Activated naive CD4-positive, alpha-beta T cell treated with anti-CD3 and anti-CD28 coated beads, Interleukin-2, amount 10 ng/mL, durations not matched to agents 7 days and 5 days (primary cell): ENCODE data around the gene MYO1H.

Source experiments
- CTCF ChIA-PET: fragments of 350-600 bp; sonication (Branson Sonifier 250); formaldehyde crosslinking; loops from one replicate; lab custom pipeline; 2021; ENCODE audit warnings: antibody characterized with exemption; lab: Charles Lee
- DNase-seq: peaks from one replicate; pipeline ENCODE4 v3.0.0-alpha.2; 2020
- H3K27ac Mint-ChIP-seq: one replicate; pipeline ENCODE4 v1.8.0; 2021; ENCODE audit warnings: mild to moderate bottlenecking, moderate library complexity, mixed read lengths
- H3K27me3 Mint-ChIP-seq: one replicate; pipeline ENCODE4 v1.8.0; 2021; ENCODE audit warnings: mild to moderate bottlenecking, mixed read lengths
- H3K36me3 Mint-ChIP-seq: one replicate; pipeline ENCODE4 v1.8.0; 2021; ENCODE audit warnings: mixed read lengths
- H3K4me1 Mint-ChIP-seq: one replicate; pipeline ENCODE4 v1.8.0; 2021; ENCODE audit warnings: mixed read lengths
- H3K4me3 Mint-ChIP-seq: one replicate; pipeline ENCODE4 v1.8.0; 2021; ENCODE audit warnings: mild to moderate bottlenecking, moderate library complexity, mixed read lengths
- H3K9me3 Mint-ChIP-seq: one replicate; pipeline ENCODE4 v1.8.0; 2021; ENCODE audit warnings: mixed read lengths

Gene MYO1H

DNA sequence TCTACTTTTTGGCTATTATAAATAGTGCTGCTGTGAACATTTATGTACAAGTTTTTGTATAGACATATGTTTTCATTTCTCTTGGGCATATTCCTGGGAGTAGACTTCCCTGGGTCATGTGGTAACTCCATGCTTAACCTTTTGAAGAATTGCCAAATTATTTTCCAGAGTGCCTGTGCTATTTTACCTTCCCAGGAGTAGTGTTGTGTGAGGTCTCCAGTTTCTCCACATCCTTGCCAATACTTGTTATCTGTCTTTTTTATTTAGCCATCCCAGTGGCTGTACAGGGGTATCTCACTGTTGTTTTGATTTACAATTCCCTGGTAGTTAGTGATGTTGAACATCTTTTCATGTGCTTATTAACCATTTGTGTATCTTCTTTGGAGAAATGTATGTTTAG lies 148.6 kb downstream of the MYO1H start:
- Mint-ChIP-seq H3K27ac (no peak overlapping the region), H3K36me3 (peaks cover 37% of the 10 kb centered on the region), H3K4me1 (peaks cover 8% of the 10 kb centered on the region), H3K27me3 (no peaks in the 10 kb centered on the region), H3K9me3 (no peaks in the 10 kb centered on the region), H3K4me3 (no peak overlapping the region)
- DNase-seq: no peak
- CTCF ChIA-PET: no interaction called here

DNA sequence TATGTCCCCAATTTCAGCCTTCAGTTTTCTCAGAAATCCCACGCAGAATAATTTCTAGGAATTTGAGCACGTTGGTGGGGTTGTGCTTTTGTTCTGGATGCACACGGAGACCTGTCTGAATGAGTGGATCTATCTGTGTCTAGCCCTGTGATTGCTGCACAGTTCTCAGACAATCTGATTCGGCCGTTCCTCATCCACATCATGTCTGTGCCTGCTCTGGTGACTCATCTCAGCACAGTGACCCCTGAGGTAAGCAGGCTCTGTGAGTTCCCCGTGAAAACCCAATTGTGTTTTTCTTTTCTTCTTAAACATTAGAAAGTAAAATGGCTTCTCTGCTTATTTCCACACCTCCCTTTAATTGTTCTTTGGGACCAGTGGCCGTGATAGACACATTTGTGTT lies 150.0 kb downstream of the MYO1H start:
- DNase-seq: no peak
- H3K4me1 Mint-ChIP-seq: peaks cover 8% of the 10 kb centered on the region
- CTCF ChIA-PET: no interaction called here
- no peak overlapping the region for H3K4me3 Mint-ChIP-seq
- no peak overlapping the region for H3K27ac Mint-ChIP-seq
- H3K36me3 Mint-ChIP-seq: peaks cover 39% of the 10 kb centered on the region
- H3K27me3 Mint-ChIP-seq: no peaks in the 10 kb centered on the region
- H3K9me3 Mint-ChIP-seq: no peaks in the 10 kb centered on the region
